ENCODE data around the gene BABAM2.
"Not testable (repeated sequence)": the region's sequence is repeated elsewhere in the genome, so short reads cannot be mapped to it uniquely, and the experiment has no call there.

BABAM2 gene

DNA sequence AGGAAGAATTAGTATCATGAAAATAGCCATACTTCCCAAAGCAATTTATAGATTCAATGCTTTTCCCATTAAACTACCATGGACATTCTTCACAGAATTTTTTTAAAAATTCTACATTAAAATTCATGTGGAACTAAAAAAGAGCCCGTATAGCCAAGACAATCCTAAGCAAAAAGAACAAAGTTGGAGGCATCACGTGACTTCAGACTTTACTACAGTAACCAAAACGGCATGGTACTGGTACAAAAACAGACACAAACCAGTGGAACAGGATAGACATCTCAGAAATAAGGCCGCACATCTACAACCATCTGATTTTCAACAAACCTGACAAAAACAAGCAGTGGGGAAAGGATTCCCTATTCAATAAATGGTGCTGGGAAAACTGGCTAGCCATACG lies 440.2 kb downstream of the BABAM2 start:
- not testable (repeated sequence) for H3K4me3 ChIP-seq (ENCODE audit: low read depth, low read length); H3K9ac ChIP-seq (ENCODE audit: low read length); H3K9me3 ChIP-seq (ENCODE audit: control insufficient read depth, insufficient read depth, low read depth, low read length); H3K27ac ChIP-seq (ENCODE audit: low read depth, low read length); H3K36me3 ChIP-seq (ENCODE audit: control insufficient read depth, insufficient read depth, low read length); H3K27me3 ChIP-seq (ENCODE audit: control insufficient read depth, insufficient read depth, low read length)
- peaks cover 10% of the 10 kb centered on the region for H3K4me1 ChIP-seq (ENCODE audit: control insufficient read depth, insufficient read depth, low read length)

- H3K27me3 ChIP-seq (ENCODE audit: control insufficient read depth, insufficient read depth, low read length); H3K4me3 ChIP-seq (ENCODE audit: low read depth, low read length); H3K36me3 ChIP-seq (ENCODE audit: control insufficient read depth, insufficient read depth, low read length); H3K4me1 ChIP-seq (ENCODE audit: control insufficient read depth, insufficient read depth, low read length); H3K27ac ChIP-seq (ENCODE audit: low read depth, low read length); H3K9me3 ChIP-seq (ENCODE audit: control insufficient read depth, insufficient read depth, low read depth, low read length); H3K9ac ChIP-seq (ENCODE audit: low read length): not testable (repeated sequence)
Measured at GRCh38 chr2:28331797-28332196, 441.3 kb downstream of the BABAM2 start.

GRCh38 chr2:28332696-28333095 lies 442.2 kb downstream of the BABAM2 start:
- Histone ChIP-seq H3K9ac (ENCODE audit: low read length) (no peak overlapping the region), H3K27ac (ENCODE audit: low read depth, low read length) (no peak overlapping the region), H3K27me3 (ENCODE audit: control insufficient read depth, insufficient read depth, low read length) (no peaks in the 10 kb centered on the region), H3K9me3 (ENCODE audit: control insufficient read depth, insufficient read depth, low read depth, low read length) (no peaks in the 10 kb centered on the region), H3K36me3 (ENCODE audit: control insufficient read depth, insufficient read depth, low read length) (no peaks in the 10 kb centered on the region), H3K4me1 (ENCODE audit: control insufficient read depth, insufficient read depth, low read length) (no peaks in the 10 kb centered on the region), H3K4me3 (ENCODE audit: low read depth, low read length) (no peak overlapping the region)

DNA sequence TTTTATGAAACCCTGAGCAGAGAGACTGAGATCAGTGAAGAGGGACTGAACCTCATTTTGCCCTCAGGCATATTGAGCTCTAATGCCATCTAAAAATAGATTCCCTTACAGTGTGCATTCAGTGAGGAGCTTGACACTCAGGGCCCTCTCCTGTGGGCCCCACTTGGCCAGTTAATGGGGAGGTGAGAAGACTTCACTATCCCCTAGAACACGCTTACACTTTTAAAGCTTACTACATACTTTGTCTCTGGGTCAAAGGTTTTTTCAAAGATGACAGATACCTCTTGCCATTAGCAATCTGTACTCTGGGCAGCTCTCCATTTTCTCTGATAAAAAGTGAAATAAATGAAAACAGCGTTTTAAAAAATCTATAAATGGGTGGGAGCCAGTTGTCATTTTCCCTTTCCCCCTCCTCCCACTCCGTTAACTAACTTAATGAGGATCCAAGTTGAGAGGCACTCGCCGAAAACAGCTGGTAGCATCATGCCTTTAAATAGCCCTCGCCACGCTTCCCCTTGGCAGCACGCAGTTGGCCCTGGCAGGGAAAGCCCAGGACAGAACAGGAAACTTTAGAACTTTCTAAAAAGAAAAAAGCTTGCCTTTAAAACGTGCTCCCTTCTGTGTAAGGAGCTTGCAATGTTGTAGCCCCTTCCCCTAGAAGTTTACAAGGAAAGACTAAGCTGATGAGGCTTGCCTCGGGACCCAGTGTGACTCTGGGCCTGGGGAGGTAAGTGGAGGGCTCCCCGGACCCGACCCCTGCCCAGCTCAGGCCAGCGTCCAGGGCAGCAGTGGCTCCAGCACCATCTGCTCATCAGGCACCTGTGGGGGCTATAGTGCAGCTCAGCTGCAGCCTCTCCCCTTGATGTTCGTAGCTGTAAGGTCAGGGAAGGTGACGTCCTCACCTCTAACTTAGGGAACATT lies 443.3 kb downstream of the BABAM2 start:
- H3K9ac ChIP-seq (ENCODE audit: low read length) = no peak overlapping the region
- no peaks in the 10 kb centered on the region for H3K9me3 ChIP-seq (ENCODE audit: control insufficient read depth, insufficient read depth, low read depth, low read length)
- peaks cover 7% of the 10 kb centered on the region; the same call in 1 of the 2 replicates for H3K4me1 ChIP-seq (ENCODE audit: control insufficient read depth, insufficient read depth, low read length)
- no peak overlapping the region for H3K27ac ChIP-seq (ENCODE audit: low read depth, low read length)
- H3K36me3 ChIP-seq (ENCODE audit: control insufficient read depth, insufficient read depth, low read length) = no peaks in the 10 kb centered on the region
- no peak overlapping the region for H3K4me3 ChIP-seq (ENCODE audit: low read depth, low read length)
- no peaks in the 10 kb centered on the region for H3K27me3 ChIP-seq (ENCODE audit: control insufficient read depth, insufficient read depth, low read length)

DNA sequence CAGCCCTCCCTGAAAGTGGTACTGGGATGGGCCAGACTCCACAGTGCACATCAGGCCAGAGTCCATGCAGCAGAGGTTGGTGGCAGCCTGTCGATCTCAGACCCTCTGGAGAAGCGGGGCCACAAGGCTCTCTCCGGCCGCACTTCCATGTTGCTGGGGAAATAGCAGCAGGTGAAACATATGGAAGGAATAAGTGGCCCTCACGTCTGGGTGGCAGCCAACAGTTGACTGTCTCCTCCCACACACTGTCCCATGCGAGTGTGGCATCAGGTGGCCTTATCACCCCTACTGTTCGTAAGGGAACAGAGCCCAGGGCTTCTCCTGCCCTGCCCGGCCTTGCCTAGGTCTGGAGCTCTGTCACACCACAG lies 444.0 kb downstream of the BABAM2 start:
- Histone ChIP-seq H3K4me3 (ENCODE audit: low read depth, low read length) (no peak overlapping the region), H3K9me3 (ENCODE audit: control insufficient read depth, insufficient read depth, low read depth, low read length) (no peaks in the 10 kb centered on the region), H3K9ac (ENCODE audit: low read length) (no peak overlapping the region), H3K27ac (ENCODE audit: low read depth, low read length) (no peak overlapping the region), H3K4me1 (ENCODE audit: control insufficient read depth, insufficient read depth, low read length) (peaks cover 13% of the 10 kb centered on the region; the same call in 1 of the 2 replicates), H3K36me3 (ENCODE audit: control insufficient read depth, insufficient read depth, low read length) (no peaks in the 10 kb centered on the region), H3K27me3 (ENCODE audit: control insufficient read depth, insufficient read depth, low read length) (no peaks in the 10 kb centered on the region)

DNA sequence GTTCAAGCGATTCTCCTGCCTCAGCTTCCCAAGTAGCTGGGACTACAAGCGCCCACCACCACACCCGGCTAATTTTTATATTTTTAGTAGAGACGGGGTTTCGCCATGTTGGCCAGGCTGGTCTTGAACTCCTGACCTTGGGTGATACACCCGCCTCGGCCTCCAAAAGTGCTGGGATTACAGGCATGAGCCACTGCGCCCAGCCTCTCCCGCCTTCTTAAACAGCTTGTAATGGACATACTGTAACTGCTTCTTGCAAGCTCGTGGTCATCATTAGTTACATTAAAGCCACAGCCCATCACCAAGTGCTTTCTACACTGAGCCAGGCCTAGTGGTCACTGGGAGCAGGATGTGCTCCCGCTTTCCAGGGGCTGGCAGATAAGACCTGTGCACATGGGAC lies 444.7 kb downstream of the BABAM2 start:
- peaks cover 13% of the 10 kb centered on the region; the same call in 1 of the 2 replicates for H3K4me1 ChIP-seq (ENCODE audit: control insufficient read depth, insufficient read depth, low read length)
- H3K4me3 ChIP-seq (ENCODE audit: low read depth, low read length); H3K27ac ChIP-seq (ENCODE audit: low read depth, low read length); H3K9me3 ChIP-seq (ENCODE audit: control insufficient read depth, insufficient read depth, low read depth, low read length); H3K36me3 ChIP-seq (ENCODE audit: control insufficient read depth, insufficient read depth, low read length); H3K27me3 ChIP-seq (ENCODE audit: control insufficient read depth, insufficient read depth, low read length); H3K9ac ChIP-seq (ENCODE audit: low read length): not testable (repeated sequence)

GRCh38 chr2:28335666-28336065 lies 445.1 kb downstream of the BABAM2 start:
- Histone ChIP-seq H3K4me3 (ENCODE audit: low read depth, low read length) (no peak overlapping the region), H3K4me1 (ENCODE audit: control insufficient read depth, insufficient read depth, low read length) (peaks cover 13% of the 10 kb centered on the region; the same call in 1 of the 2 replicates), H3K9me3 (ENCODE audit: control insufficient read depth, insufficient read depth, low read depth, low read length) (no peaks in the 10 kb centered on the region), H3K9ac (ENCODE audit: low read length) (no peak overlapping the region), H3K27me3 (ENCODE audit: control insufficient read depth, insufficient read depth, low read length) (no peaks in the 10 kb centered on the region), H3K27ac (ENCODE audit: low read depth, low read length) (no peak overlapping the region), H3K36me3 (ENCODE audit: control insufficient read depth, insufficient read depth, low read length) (no peaks in the 10 kb centered on the region)

DNA sequence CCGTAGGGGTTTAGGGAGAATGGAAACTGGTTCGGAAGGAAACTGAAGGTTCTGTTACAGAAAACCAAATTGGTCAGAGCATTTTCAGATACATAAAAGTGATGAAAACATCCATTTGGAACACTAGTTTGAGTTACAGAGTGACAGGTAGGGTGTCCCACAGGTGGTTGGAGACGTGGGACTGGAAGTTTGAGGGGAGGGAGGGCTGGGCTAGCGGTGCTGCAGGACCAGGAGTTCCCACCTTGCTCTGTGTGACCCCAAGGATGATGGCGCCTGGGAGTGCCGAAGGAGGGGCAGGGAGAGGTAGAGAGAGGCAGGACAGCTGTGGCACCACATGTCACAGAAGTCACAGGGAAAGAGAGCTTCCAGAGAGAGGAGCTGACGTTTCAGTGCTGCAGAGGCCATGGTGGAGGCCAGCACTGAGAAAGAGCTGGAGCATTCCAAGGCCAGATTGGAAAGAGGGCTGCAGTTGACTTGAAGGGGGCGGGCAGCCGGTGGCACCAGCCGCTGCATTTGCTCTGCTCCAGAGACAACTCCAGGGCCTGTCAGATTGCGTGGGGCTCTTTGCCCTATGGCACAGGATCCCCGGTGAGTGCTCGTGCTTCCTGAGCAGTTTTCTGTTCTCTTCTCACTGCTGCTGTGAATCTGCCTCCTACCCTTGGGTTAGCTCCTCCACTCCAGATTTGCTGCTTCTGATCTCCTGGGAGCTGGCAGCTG lies 445.9 kb downstream of the BABAM2 start:
- Histone ChIP-seq H3K9ac (ENCODE audit: low read length) (no peak overlapping the region), H3K4me3 (ENCODE audit: low read depth, low read length) (no peak overlapping the region), H3K9me3 (ENCODE audit: control insufficient read depth, insufficient read depth, low read depth, low read length) (no peaks in the 10 kb centered on the region), H3K27ac (ENCODE audit: low read depth, low read length) (no peak overlapping the region), H3K27me3 (ENCODE audit: control insufficient read depth, insufficient read depth, low read length) (no peaks in the 10 kb centered on the region), H3K4me1 (ENCODE audit: control insufficient read depth, insufficient read depth, low read length) (peaks cover 13% of the 10 kb centered on the region; the same call in 1 of the 2 replicates), H3K36me3 (ENCODE audit: control insufficient read depth, insufficient read depth, low read length) (no peaks in the 10 kb centered on the region)

GRCh38 chr2:28336982-28337627 lies 446.6 kb downstream of the BABAM2 start:
- Histone ChIP-seq H3K27me3 (ENCODE audit: control insufficient read depth, insufficient read depth, low read length) (no peaks in the 10 kb centered on the region), H3K9me3 (ENCODE audit: control insufficient read depth, insufficient read depth, low read depth, low read length) (no peaks in the 10 kb centered on the region), H3K4me3 (ENCODE audit: low read depth, low read length) (no peak overlapping the region), H3K27ac (ENCODE audit: low read depth, low read length) (no peak overlapping the region), H3K36me3 (ENCODE audit: control insufficient read depth, insufficient read depth, low read length) (no peaks in the 10 kb centered on the region), H3K4me1 (ENCODE audit: control insufficient read depth, insufficient read depth, low read length) (peaks cover 14% of the 10 kb centered on the region; the same call in 1 of the 2 replicates), H3K9ac (ENCODE audit: low read length) (no peak overlapping the region)

- Histone ChIP-seq H3K36me3 (ENCODE audit: control insufficient read depth, insufficient read depth, low read length) (no peaks in the 10 kb centered on the region), H3K27me3 (ENCODE audit: control insufficient read depth, insufficient read depth, low read length) (no peaks in the 10 kb centered on the region), H3K9me3 (ENCODE audit: control insufficient read depth, insufficient read depth, low read depth, low read length) (no peaks in the 10 kb centered on the region), H3K9ac (ENCODE audit: low read length) (no peak overlapping the region), H3K4me1 (ENCODE audit: control insufficient read depth, insufficient read depth, low read length) (peaks cover 25% of the 10 kb centered on the region), H3K27ac (ENCODE audit: low read depth, low read length) (no peak overlapping the region), H3K4me3 (ENCODE audit: low read depth, low read length) (no peak overlapping the region)
Measured at GRCh38 chr2:28338046-28338817, 447.7 kb downstream of the BABAM2 start.

Measured in HUES6 (cell line).